ENCODE measurements around the gene POP4.
"Not testable (repeated sequence)": the region's sequence is repeated elsewhere in the genome, so short reads cannot be mapped to it uniquely, and the experiment has no call there.

POP4 gene, protein sequence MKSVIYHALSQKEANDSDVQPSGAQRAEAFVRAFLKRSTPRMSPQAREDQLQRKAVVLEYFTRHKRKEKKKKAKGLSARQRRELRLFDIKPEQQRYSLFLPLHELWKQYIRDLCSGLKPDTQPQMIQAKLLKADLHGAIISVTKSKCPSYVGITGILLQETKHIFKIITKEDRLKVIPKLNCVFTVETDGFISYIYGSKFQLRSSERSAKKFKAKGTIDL

GRCh38 chr19:29605653-29606419 is at the start of gene POP4:
POP4 (plus strand) TSS chr19:29606283; CDS start chr19:29606319, 36 bp downstream.
- peak; percentile 99 for DNase-seq

- DNase-seq, result not testable (repeated sequence)
Measured at GRCh38 chr19:29559110-29559509, 47.0 kb upstream of the POP4 start.

GRCh38 chr19:29559743-29560142 is 46.3 kb upstream of the POP4 start:
- no peak for DNase-seq

DNA sequence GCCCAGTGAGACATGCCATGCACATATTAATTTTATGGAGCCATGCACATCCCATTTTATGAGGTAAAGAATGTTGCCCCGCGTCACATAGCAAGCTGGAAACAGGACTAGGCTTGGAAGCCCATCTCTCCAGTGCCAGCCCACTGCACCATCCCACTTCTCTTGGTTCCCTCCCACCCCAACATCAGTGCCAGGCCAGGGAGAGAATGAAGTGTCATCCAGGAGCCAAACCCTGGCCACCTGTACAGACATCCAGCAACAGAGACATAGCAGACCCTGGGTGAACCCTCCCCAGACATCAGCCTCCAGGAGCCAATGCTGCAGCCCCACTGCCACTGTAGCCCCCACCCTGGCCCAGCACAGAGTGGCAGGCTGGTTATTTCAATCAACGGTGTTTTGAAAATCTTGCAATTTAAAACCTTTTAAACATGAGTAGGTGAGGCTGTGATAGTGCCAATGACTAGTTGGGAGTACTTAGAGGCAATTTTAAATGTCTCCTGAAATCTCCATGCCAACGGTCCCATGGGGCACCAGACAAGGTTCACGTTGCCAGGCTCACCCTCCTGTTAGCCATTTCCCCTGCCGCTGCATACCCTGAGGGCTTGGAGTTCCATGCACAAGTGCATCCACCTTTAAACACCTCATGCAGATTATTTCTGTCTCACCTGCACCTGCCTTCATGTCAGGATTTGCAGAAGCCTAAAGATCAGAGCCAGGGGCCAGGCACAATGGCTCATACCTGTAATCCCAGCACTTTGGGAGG is 45.6 kb upstream of the POP4 start:
- no peak for DNase-seq

- DNase-seq, result no peak
Measured at GRCh38 chr19:29561601-29562000, 44.5 kb upstream of the POP4 start.

DNA sequence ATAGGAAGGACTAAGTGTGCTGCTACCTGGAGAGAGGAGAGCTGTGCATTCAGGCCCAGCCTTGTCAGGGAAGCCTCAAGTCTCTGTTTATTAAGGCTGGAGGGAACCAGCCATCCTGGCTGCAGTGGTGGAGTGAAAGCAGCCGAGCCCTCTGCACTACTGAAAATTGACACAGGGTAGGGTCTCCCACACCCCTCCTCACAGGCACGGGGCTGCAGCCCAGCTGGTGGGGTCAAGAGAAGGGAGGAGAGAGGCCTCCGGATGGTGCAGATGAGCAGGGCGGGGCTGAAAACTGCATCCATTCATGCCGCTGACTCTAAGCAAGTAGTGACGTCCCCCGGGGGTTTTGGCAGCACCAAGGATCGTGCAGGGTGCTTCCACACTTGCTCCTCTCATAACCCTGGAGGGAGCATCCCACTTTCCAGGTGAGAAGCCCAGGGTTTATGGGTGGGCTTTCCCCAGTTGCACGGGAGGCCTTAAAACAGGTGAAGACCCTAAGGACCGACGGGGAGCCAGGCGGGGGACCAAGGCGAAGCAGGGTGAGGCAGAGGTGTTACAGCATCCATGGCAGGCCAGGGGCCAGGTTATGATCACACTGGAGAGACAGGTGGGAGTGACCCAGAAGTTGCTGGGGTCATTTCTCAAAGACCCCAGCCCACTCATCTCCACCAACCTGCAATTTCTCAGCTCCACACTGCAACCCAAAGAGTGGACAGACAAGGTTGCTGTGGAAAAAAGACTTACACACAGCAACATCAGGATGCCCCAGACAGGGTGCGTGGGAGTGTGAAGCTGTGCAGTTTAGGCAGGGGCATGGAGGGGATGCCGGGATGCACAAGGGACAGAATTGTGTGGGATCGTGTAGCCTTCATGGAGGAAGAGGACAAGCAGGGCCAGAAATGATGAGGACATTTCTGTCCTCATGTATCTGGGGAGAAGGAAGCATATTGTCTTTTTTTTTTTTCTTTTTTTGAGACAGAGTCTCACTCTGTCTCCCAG is 43.5 kb upstream of the POP4 start:
- DNase-seq, result no peak

DNA sequence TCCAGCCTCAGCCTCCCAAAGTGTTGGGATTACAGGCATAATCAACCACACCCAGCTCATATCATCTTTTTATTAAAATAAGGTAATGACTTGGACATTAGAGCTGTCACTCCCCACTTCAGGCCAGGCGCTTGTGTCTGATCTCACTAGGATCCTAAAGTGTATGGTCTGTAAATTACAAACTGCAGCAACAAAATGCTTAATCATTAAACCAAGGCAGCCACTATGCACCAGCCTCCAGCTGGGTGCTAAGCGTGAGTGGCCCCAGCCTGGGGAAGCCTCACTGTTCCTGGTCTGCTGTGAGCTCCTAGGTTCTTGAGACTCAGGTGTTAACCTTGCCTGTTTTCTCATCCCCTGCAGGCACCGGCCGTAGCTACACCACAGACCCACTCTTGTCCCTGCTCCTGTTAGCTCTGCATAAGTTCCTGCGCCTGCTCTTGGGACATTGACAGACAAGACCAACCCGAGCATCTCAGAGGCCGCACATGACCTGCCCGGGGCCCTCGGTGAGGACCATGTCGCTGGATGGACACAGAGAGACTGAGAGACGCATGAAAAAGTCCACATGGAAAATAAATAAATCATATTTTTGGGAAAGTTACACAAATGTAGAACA is 42.5 kb upstream of the POP4 start:
- no peak for DNase-seq

GRCh38 chr19:29564574-29565005 is 41.5 kb upstream of the POP4 start:
- no peak for DNase-seq

DNA sequence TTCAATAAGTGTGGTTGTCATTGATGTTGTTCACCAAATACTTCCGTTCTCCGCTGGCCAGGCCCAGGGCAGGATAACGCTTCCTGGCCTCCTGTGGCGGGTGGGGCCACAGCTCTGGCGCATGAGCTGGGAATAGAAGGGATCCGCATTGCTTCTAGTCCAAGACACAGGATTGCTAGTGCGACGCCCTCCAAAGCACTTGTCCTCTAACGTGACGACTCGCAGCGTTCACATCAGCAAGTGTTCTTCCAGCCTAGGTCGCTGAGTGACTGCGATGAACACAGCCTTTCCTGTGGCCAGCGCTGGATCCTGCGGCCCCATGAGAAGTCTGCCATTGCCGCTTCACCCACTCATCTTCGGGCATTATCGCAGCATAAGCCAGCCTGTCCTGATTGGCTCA is 40.9 kb upstream of the POP4 start:
- no peak for DNase-seq

DNA sequence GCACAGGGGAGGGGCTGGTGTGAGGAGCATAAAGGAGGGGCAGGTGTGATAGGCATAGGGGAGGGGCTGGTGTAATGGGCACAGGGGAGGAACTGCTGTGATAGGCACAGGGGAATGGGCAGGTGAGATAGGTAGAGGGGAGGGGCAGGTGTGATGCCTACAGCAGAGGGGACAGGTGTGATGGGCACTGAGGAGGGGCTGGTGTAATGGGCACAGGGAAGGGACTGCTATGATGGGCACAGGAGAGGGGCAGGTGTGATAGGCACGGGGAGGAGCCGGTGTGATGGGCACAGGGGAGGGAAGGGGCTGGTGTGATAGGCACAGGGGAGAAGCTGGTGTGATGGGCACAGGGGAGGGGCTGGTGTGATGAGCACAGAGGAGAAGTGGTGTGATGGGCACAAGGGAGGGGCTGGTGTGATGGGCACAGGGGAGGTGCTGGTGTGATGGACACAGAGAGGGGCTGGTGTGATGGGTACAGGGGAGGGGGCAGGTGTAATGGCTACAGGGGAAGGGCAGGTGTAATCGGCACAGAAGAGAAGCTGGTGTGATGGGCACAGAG is 39.5 kb upstream of the POP4 start:
- DNase-seq, result no peak

- DNase-seq, result no peak
Measured at GRCh38 chr19:29567366-29567915, 38.6 kb upstream of the POP4 start.

DNA sequence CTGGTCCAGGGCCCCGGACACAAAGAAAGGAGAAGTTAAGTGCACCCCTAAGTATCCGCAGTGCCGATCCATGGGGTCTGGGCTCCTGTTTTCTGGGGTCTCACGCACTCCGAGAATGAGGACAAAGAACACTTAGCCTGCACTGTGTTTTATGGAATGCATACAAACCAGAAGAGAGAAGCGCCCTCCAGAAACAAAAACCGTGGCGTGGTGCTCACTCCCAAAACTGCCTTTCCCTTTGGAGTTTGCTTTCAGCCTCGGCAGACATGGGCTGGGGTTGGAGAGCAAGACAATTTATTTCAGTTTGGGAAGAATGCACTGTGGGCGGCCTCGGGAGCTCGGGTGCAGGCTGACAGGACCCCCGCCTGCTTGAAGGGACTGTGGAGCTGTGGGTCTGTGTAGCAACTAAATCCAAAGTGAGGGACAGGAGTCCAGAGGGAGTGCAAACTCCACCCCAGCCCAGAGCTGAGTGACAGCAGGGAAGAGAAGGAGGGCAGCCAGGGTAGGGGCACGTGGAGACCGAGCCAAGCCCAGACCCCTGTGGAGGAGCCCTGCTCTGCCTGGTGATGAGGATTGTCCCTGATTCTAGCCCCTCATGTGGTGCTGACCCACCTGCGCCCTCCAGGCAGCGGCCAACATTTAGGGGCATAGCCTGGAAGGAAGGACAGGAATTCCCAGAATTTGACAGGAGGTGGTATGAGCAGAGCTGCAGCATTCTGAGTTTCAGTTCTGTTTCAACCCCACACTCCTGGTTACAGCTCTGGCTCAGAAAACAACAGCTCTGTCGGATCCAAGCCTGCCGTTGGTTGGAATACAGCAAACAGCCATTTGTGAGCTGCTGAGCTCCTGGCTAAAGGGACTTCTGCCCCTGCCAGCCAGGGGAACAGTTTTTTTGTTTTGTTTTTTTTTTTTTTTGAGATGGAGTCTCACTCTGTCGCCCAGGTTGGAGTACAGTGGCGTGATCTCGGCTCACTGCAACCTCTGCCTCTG is 37.8 kb upstream of the POP4 start:
- no peak for DNase-seq

DNA sequence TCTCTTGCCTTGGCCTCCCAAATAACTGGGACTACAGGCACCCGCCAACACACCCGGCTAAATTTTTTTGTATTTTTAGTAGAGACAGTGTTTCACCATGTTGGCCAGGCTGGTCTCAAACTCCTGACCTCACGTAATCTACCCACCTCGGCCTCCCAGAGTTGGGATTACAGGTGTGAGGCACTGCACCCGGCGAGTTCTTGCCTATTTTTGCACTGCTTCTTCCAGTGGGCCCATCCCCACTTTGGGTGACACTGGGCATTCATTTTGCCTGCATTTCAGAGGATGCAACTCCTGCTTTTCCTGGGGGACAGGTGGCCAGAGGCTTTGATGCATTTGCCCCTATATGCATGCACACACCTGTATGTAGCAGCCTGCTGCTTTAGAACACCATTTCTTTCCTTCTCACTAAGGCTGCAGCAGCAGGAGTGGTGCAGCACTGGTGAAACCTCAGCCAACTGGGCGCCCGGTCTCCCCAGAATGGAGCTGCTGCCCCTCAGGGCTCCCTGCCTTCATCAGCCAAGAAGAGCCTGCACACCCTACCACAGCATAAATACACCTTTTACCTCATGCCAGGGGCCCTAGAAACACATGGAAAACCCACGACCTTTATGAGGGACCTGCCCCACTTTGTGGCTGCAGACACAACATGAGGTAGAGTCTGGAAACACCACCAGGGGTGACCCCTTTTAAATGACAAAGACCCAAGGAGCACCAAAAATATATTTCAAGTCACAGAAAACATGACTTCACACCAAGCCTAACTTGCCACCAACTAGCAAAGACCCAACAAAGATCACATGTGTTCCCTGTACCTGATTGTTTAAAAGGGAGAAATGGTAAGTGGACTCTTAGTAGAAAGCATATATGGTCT is 36.8 kb upstream of the POP4 start:
- DNase-seq, result no peak

- DNase-seq, result no peak
Measured at GRCh38 chr19:29571181-29571580, 34.9 kb upstream of the POP4 start.

GRCh38 chr19:29573486-29573885 is 32.6 kb upstream of the POP4 start:
- no peak for DNase-seq

GRCh38 chr19:29574510-29574909 is 31.6 kb upstream of the POP4 start:
- no peak for DNase-seq

GRCh38 chr19:29576046-29576606 is 30.0 kb upstream of the POP4 start:
- DNase-seq, result no peak

GRCh38 chr19:29576761-29577648 is 29.1 kb upstream of the POP4 start:
- peak; percentile 11 for DNase-seq
